KG1 (cell line): ENCODE data around the gene CYP11A1.
"Not testable (repeated sequence)": the region's sequence is repeated elsewhere in the genome, so short reads cannot be mapped to it uniquely, and the experiment has no call there.

ENCODE experiments used
- DNase-seq: peaks from one replicate; lab custom pipeline; 2025; lab: John Stamatoyannopoulos, UW

The CYP11A1 gene

DNA sequence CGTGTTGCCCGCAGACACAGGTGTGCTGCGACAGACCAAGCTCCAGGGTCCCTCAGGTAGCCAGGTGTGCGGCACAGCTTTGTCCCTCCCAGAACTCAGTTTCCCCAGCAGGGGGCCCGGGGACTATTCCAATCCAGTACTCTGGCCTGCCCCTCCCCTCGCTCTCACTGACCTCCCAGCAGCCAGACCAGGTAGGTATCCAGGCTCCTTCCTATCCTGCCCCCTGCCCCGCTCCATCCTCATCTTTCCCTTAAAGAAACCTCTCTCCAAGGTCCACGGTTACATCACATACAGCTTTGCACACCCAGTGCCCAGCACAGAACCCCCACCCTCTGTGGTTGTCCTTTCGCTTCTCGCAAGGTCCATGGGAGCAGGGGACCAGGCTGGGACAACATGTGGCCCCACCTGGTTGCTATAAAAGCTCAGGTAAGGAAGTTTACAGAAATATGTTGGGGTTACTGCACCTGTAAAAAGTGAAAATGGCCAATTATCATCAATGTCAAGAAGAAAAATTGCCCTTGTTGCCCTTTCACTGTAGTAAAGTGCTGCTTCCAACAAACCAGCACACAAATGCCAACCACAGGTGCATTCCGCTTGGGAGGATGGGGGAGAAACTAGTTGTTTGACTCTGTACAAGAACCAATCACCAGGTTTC, 7.3 kb upstream of the CYP11A1 start:
- no peak for DNase-seq

- peak; percentile 87 for DNase-seq
Measured at GRCh38 chr15:74373731-74374647, 6.5 kb upstream of the CYP11A1 start.

DNA sequence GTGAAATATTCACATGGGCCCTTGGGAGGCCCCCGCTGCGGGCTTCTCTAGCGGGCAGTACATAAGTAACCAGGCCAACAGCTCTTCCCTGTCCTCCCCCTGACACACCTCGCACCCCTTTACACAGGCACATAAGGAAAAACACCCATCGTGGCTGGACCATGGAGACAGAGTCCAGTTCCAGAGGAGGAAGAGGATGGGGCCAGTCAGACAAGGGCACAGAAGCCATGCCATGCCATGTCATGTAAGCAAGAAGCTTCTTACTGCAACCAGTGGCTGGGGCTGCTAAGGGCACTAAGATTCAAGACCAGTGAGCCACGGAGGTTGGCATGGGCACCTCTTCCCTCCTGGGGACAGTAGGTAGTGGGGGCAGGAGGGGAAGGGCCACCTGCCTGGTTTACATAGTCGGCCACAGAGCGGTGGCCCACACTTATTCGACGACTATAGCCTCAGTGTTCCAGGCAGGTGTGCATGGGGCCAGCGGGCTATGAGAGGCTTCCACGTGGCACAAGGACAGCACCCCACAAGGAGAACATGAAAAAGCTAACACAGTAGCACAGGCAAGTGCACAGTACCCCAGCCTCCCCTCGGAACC, 5.7 kb upstream of the CYP11A1 start:
- DNase-seq: no peak

GRCh38 chr15:74370471-74370870, 3.0 kb upstream of the CYP11A1 start:
- no peak for DNase-seq

GRCh38 chr15:74369756-74370155, 2.3 kb upstream of the CYP11A1 start:
- no peak for DNase-seq

- no peak for DNase-seq
Measured at GRCh38 chr15:74369084-74369745, 1.8 kb upstream of the CYP11A1 start.

DNA sequence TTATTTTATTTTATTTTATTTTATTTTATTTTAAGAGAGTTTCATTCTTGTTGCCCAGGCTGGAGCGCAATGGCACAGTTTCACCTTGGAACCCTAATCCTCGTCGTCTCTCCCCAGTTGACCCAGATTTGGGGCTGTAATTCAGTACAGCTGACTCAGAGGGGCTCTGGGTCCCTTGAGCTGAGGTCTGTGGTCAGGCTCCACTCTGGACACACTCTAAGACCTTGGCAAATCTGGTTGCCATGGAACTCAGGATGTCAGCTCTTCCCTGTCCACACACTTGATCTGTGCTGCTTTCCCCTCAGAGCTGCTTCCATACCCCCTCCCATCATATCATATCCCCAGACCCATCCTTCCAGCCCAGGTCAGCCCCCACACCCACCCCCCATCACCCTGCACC, 675 bp upstream of the CYP11A1 start:
- DNase-seq: no peak

DNA sequence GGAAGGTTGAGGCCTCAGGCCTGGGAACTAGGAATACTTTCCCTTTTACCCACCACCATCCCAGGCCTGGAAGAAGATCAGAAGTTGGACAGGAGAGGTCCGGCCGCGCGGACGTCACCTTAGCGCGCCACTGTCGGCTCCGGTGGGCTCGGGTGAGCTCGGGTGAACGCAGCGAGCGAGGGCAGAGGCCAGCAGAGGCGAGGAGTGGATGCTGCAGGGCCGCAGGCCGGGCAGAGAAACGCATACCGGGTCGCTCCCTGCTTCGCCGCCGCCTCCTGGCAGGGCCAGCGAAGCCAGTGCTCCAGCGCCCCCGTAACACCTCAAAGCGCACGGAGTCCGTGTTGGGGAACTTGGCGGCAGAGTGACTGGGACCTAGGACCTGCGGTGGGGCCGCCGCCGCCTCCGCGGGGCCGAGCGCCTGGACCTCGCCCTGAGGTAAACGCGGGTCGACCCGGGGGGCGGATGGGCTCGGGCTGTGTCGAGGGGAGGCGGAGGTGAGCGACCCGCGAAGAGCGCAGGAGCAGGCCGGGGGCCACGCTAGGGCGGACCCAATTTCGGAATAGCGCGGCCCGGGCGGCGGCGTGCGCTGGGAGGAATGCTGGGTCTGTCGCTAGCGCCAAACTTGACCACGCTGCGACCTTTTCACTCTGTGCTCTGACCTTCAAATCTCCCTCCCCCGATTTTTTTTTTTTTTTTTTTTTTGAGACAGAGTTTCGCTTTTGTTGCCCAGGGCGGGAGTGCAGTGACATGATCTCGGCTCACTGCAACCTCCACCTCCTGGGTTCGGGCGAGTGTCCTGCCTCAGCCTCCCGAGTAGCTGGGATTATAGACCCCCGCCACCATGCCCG, 1.6 kb downstream of the CYP11A1 start:
- DNase-seq: no peak

- no peak for DNase-seq
Measured at GRCh38 chr15:74364936-74365597, 2.4 kb downstream of the CYP11A1 start.

GRCh38 chr15:74362482-74362881, 5.0 kb downstream of the CYP11A1 start:
- no peak for DNase-seq

GRCh38 chr15:74360855-74361254, 6.6 kb downstream of the CYP11A1 start:
- DNase-seq: not testable (repeated sequence)

DNA sequence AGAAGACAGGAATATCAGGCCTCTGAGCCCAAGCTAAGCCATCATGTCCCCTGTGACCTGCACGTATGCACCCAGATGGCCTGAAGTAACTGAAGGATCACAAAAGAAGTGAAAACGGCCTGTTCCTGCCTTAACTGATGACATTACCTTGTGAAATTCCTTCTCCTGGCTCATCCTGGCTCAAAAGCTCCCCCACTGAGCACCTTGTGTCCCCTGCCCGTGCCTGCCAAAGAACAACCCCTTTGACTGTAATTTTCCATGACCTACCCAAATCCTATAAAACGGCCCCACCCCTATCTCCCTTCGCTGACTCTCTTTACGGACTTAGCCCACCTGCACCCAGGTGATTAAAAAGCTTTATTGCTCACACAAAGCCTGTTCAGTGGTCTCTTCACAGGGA, 8.1 kb downstream of the CYP11A1 start:
- not testable (repeated sequence) for DNase-seq

DNA sequence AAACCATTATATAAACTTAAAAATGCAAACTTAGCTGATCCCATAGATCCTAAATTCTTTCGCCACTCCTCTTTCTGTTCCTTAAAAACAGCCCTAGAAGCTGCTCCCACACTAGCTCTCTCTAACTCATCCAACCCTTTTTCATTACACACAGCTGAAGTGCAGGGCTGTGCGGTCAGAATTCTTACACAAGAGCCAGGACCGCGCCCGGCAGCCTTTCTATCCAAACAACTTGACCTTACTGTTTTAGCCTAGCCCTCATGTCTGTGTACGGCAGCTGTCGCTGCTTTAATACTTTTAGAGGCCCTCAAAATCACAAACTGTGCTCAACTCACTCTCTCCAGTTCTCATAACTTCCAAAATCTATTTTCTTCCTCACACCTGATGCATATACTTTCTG, 9.9 kb downstream of the CYP11A1 start:
- DNase-seq: not testable (repeated sequence)

DNA sequence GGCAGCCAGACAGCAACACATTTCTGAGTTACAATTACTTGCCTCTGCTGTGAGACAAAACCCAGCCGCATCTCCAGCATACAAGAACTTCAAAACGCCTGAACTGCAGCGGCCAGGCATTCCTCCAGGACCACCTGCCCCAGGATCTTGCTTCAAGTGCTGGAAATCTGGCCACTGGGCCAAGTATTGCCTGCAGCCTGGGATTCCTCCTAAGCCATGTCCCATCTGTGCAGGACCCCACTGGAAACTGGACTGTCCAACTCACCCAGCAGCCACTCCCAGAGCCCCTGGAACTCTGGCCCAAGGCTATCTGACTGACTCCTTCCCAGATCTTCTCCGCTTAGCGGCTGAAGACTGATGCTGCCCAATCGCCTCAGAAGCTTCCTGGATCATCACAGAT, 11.4 kb downstream of the CYP11A1 start:
- not testable (repeated sequence) for DNase-seq

- DNase-seq: not testable (repeated sequence)
Measured at GRCh38 chr15:74353992-74354391, 13.5 kb downstream of the CYP11A1 start.

DNA sequence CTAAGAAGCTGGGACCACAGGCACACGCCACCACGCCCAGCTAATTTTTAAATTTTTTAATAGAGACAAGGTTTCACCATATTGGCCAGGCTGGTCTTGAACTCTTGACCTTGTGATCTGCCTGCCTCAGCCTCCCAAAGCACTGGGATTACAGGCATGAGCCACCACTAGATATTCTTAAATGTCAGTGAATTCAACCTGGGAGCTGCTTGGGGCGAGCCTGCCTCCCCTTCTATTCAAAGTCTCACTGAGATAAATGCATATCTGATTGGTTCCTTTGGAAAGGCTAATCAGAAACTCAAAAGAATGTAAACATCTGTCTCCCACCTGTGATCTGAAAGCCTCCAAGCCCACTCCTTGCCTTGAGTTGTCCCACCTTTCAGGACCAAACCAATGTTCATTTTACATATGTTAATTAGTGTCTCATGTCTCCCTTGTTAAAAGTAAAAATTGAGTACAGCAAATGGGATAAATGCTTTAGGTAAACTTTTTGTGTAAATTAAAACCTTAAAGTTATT, 15.0 kb downstream of the CYP11A1 start:
- DNase-seq: no peak

GRCh38 chr15:74351670-74352069, 15.8 kb downstream of the CYP11A1 start:
- no peak for DNase-seq

- no peak for DNase-seq
Measured at GRCh38 chr15:74350295-74351275, 16.9 kb downstream of the CYP11A1 start.

DNA sequence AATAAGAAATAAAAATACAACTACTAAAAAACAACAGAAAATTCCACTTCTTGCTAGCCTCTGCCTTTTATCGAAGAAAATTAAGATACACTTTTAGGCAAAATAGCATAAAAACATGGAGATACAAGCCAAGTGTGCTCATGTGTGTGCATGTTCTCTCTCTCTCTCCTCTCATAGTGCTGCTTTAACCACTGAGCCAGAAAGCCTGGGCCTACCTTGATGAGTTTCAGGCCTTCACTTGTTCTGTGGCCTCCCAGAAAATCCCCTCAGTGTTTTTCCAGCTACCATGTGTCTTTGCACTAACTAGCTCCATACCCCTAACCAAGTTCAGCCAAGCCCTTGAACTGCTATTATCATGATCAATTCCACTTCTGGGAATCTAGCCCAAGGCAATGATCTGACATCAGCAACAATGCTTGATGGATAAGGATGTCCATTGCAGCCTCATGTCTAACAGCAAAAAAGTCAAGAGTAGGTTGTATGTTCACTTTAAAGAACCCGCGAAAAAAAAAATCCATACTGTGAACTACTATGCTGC, 18.1 kb downstream of the CYP11A1 start:
- DNase-seq: no peak
